Activated CD8-positive, alpha-beta T cell treated with anti-CD3 and anti-CD28 coated beads for 36 hours (primary cell): ENCODE results near the gene CAPZA1. TPM values are rescaled to one million over a fixed set of nuclear protein-coding genes. Genes with fewer than 3 reads are reported as not detected.

ENCODE experiments used
- ATAC-seq: fragments of 200-7000 bp; cut with Tn5 transposase; one replicate; pipeline ENCODE4 v1.10.0; 2021; ENCODE audit warnings: mild to moderate bottlenecking, moderate library complexity
- CTCF ChIA-PET: fragments of 350-600 bp; sonication (Branson Sonifier 250); formaldehyde crosslinking; loops from one replicate; lab custom pipeline; 2021; ENCODE audit warnings: antibody characterized with exemption; lab: Charles Lee
- POLR2A ChIA-PET: fragments of 350-600 bp; sonication (Branson Sonifier 250); formaldehyde crosslinking; loops from one replicate; lab custom pipeline; 2021; ENCODE audit warnings: antibody characterized with exemption; lab: Charles Lee
- DNase-seq: peaks from one replicate; pipeline ENCODE4 v3.0.0-alpha.2; 2020
- H3K27ac Mint-ChIP-seq: one replicate; pipeline ENCODE4 v1.8.0; 2021; ENCODE audit warnings: mild to moderate bottlenecking, mixed read lengths
- H3K27me3 Mint-ChIP-seq: one replicate; pipeline ENCODE4 v1.8.0; 2021; ENCODE audit warnings: mixed read lengths
- H3K36me3 Mint-ChIP-seq: one replicate; pipeline ENCODE4 v1.8.0; 2021; ENCODE audit warnings: low read depth, mixed read lengths
- H3K4me1 Mint-ChIP-seq: one replicate; pipeline ENCODE4 v1.8.0; 2021; ENCODE audit warnings: low read depth, mixed read lengths
- H3K4me3 Mint-ChIP-seq: one replicate; pipeline ENCODE4 v1.8.0; 2021; ENCODE audit warnings: mild to moderate bottlenecking, moderate library complexity, mixed read lengths
- H3K9me3 Mint-ChIP-seq: one replicate; pipeline ENCODE4 v1.8.0; 2021; ENCODE audit warnings: mixed read lengths
- intact Hi-C: fragments of 100-400 bp; cut with micrococcal nuclease; formaldehyde crosslinking; loops from one replicate; pipeline ENCODE4 v1.10.0; 2022
- total RNA-seq, 2 experiments: library from RNA; stranded (reverse); gene quantifications; one replicate each; pipeline ENCODE4 v1.2.3, GENCODE V29; 2021
- TF ChIP-seq, protein P1 (sequence below): fragments of 200-600 bp; IDR thresholded peaks from one replicate; pipeline ENCODE4 v1.8.0; 2022; ENCODE audit warnings: antibody characterized with exemption, mild to moderate bottlenecking

CAPZA1 gene
- total RNA-seq, 2 experiments from 2014 or later, result 220 to 230 TPM

DNA sequence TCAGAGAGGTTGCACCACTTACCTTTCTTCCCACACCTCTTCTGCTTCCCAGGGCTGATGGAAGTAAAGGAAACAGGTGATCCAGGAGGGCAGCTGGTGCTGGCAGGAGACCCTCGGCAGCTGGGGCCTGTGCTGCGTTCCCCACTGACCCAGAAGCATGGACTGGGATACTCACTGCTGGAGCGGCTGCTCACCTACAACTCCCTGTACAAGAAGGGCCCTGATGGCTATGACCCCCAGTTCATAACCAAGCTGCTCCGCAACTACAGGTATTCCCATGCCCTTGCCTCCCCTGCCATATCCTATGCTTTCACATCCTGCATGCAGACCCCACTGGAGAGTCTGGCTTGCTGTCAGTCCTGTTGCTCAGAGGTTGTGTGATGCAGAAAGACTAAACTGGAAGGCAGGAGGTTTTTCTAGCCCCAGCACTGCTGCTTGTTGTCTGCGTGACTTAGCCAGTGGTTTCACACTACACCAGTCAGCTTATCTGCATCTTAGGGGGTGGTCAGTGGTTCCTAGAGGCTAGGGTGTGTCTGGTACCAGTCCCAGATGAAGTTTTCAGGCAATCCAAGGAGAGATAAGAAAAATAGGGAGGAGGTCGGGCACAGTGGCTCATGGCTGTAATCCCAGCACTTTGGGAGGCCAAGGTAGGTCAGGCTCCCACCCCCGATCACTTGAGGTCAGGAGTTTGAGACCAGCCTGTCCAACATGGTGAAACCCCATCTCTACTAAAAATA, 77.1 kb downstream of the CAPZA1 start:
- TF ChIP-seq, protein P1, sequence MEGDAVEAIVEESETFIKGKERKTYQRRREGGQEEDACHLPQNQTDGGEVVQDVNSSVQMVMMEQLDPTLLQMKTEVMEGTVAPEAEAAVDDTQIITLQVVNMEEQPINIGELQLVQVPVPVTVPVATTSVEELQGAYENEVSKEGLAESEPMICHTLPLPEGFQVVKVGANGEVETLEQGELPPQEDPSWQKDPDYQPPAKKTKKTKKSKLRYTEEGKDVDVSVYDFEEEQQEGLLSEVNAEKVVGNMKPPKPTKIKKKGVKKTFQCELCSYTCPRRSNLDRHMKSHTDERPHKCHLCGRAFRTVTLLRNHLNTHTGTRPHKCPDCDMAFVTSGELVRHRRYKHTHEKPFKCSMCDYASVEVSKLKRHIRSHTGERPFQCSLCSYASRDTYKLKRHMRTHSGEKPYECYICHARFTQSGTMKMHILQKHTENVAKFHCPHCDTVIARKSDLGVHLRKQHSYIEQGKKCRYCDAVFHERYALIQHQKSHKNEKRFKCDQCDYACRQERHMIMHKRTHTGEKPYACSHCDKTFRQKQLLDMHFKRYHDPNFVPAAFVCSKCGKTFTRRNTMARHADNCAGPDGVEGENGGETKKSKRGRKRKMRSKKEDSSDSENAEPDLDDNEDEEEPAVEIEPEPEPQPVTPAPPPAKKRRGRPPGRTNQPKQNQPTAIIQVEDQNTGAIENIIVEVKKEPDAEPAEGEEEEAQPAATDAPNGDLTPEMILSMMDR, result no peak
- Mint-ChIP-seq H3K27me3 (no peaks in the 10 kb centered on the region), H3K4me3 (no peak overlapping the region), H3K27ac (peak overlapping the region; percentile 20), H3K36me3 (peaks cover 23% of the 10 kb centered on the region), H3K9me3 (no peaks in the 10 kb centered on the region), H3K4me1 (peaks cover 25% of the 10 kb centered on the region)
- ATAC-seq (no peak), DNase-seq (no peak)
- intact Hi-C loops, result no loop called here
- CTCF ChIA-PET, result interaction anchor here (0.9 kb wide), 1 partner anchor 71 kb away, joined by 3 read pairs; no protein-coding TSS in a partner anchor
- POLR2A ChIA-PET, result interaction anchor here (0.9 kb wide), 1 partner anchor 22 kb away, joined by 3 read pairs; the partner anchor contains the start of gene MOV10

DNA sequence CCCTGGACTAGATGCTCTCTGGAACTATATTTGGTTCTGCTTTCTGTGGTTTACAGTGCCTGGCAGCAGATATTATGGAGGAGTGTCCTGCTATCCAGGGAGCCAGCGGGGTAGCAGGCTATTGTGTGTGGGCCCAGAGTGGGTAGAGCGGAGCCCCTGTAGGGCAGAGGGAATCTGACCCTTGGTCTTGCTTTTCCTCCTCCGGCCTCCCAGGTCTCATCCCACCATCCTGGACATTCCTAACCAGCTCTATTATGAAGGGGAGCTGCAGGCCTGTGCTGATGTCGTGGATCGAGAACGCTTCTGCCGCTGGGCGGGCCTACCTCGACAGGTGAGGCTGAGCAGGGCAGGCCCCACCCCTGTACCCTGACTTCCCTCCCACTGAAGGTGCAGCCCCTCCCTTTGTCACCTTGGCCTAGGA, 78.2 kb downstream of the CAPZA1 start:
- H3K36me3 Mint-ChIP-seq, result peaks cover 21% of the 10 kb centered on the region
- TF ChIP-seq, protein P1, result no peak
- H3K4me3 Mint-ChIP-seq, result no peak overlapping the region
- ChIA-PET POLR2A (no interaction called here), CTCF (interaction anchor here (1.3 to 1.8 kb wide), 2 partner anchors 10 to 84 kb away, joined by 4 to 5 read pairs; no protein-coding TSS in a partner anchor)
- ATAC-seq, result no peak
- DNase-seq, result no peak
- no peaks in the 10 kb centered on the region for H3K9me3 Mint-ChIP-seq
- H3K27ac Mint-ChIP-seq, result no peak overlapping the region
- H3K4me1 Mint-ChIP-seq, result peaks cover 36% of the 10 kb centered on the region
- intact Hi-C loops, result no loop called here
- H3K27me3 Mint-ChIP-seq, result no peaks in the 10 kb centered on the region

GRCh38 chr1:112698366-112699310, 79.0 kb downstream of the CAPZA1 start:
- POLR2A ChIA-PET, result interaction anchor here (0.7 to 7.5 kb wide), 3 partner anchors 9 to 23 kb away, joined by 3 to 59 read pairs (median 4); partner anchors contain the start of gene MOV10
- H3K4me3 Mint-ChIP-seq, result no peak overlapping the region

DNA sequence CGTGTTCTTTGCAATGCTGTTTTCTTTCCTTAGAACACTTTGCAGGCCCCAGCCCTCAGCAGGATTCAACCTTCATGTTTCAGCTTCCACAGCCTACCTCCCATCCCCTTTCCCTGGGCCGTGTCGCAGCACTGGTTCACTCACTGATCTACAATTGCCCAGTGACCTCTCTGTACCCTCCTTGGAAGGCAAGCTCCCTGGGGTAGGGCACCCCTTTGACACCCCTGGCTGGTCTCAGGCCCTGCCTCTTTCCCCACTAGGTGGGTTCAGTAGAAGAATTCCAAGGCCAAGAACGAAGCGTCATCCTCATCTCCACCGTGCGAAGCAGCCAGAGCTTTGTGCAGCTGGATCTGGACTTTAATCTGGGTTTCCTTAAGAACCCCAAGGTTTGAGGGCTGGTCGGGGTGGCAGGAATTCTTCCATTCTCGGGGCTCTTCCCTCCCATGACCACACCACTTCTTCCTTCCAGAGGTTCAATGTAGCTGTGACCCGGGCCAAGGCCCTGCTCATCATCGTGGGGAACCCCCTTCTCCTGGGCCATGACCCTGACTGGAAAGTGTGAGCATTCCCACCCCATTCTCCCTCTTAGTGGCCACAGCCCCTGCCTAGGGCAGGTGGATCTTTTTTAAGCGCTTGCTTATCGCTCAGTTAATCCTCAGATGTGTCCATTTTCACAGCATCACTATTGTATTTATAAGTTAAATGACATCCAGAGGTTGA, 80.0 kb downstream of the CAPZA1 start:
- H3K4me3 Mint-ChIP-seq, result no peak overlapping the region
- intact Hi-C loops, result loop anchor here (10.0 kb wide), 1 partner anchor 85 kb away; the partner anchor contains the start of genes CAPZA1 and ST7L
- ChIA-PET POLR2A (interaction anchor here (0.7 to 7.5 kb wide), 4 partner anchors 10 to 81 kb away, joined by 3 to 59 read pairs (median 4); partner anchors contain the start of genes MOV10 and ST7L), CTCF (interaction anchor here (1.8 to 6.2 kb wide), 2 partner anchors 8 to 17 kb away, joined by 5 to 60 read pairs; partner anchors contain the start of gene PPM1J)
- peaks cover 18% of the 10 kb centered on the region for H3K36me3 Mint-ChIP-seq
- no peak for ATAC-seq
- no peak for DNase-seq
- no peaks in the 10 kb centered on the region for H3K9me3 Mint-ChIP-seq
- peaks cover 44% of the 10 kb centered on the region for H3K4me1 Mint-ChIP-seq
- H3K27ac Mint-ChIP-seq, result peak overlapping the region; percentile 93
- no peaks in the 10 kb centered on the region for H3K27me3 Mint-ChIP-seq
- TF ChIP-seq, protein P1, result no peak

More at GRCh38 chr1:112698366-112699310, 79.0 kb downstream of the CAPZA1 start:
- no peak for ATAC-seq
- CTCF ChIA-PET, result interaction anchor here (0.9 to 1.8 kb wide), 3 partner anchors 9 to 85 kb away, joined by 3 to 5 read pairs (median 4); no protein-coding TSS in a partner anchor
- Mint-ChIP-seq H3K9me3 (no peaks in the 10 kb centered on the region), H3K27me3 (no peaks in the 10 kb centered on the region), H3K36me3 (peaks cover 18% of the 10 kb centered on the region), H3K27ac (no peak overlapping the region), H3K4me1 (peaks cover 36% of the 10 kb centered on the region)
- TF ChIP-seq, protein P1, result no peak
- intact Hi-C loops, result no loop called here
- no peak for DNase-seq
